Omental fat pad (tissue), 4 donors: ENCODE measurements around the gene SSH2. TPM values are rescaled to one million over a fixed set of nuclear protein-coding genes. Genes with fewer than 3 reads are reported as not detected.

Source experiments
- ATAC-seq: fragments of 150-250 bp; one replicate; pipeline ENCODE4 v1.9.1; 2016; ENCODE audit warnings: mild to moderate bottlenecking, moderate library complexity; ENCODE audit not compliant: low FRiP score
- DNase-seq: peaks from one replicate; pipeline ENCODE4 v3.0.0-alpha.2; 2019; ENCODE audit warnings: low spot score
- CTCF ChIP-seq, 3 donors: fragments of 450-650 bp; IDR thresholded peaks; one replicate each; pipeline ENCODE4 v1.5.1; 2016 to 2017; ENCODE audit warnings: antibody characterized with exemption in 3 of 3, mild to moderate bottlenecking in 3 of 3, moderate library complexity in 2 of 3
- total RNA-seq, 4 donors: library from RNA; depleted of rRNA; stranded (reverse); fragments of >200 nt; gene quantifications; one replicate each; pipeline ENCODE4 v1.1.0, GENCODE V29; 2016

The SSH2 gene
- total RNA-seq, 4 donors from 2014 or later, result 25.1 to 88.0 (median 35.8) TPM

GRCh38 chr17:29586676-29587469 is 343.2 kb downstream of the SSH2 start:
- DNase-seq (no peak), ATAC-seq (no peak)
- no peak for TF ChIP-seq CTCF (IDR thresholded peaks at IDR 0.05)

- DNase-seq (no peak), ATAC-seq (no peak)
- TF ChIP-seq CTCF (IDR thresholded peaks at IDR 0.05), result no peak
These were observed 344.8 kb downstream of the SSH2 start for GRCh38 chr17:29585080-29585751.

GRCh38 chr17:29584452-29585079 is 345.5 kb downstream of the SSH2 start:
- ATAC-seq, result no peak

GRCh38 chr17:29583324-29584248 is 346.4 kb downstream of the SSH2 start:
- no peak for ATAC-seq
- TF ChIP-seq CTCF (IDR thresholded peaks at IDR 0.05), result no peak
- no peak for DNase-seq

More at GRCh38 chr17:29584452-29585079, 345.5 kb downstream of the SSH2 start:
- DNase-seq, result no peak
- no peak for TF ChIP-seq CTCF (IDR thresholded peaks at IDR 0.05)

- DNase-seq, result no peak
- TF ChIP-seq CTCF (IDR thresholded peaks at IDR 0.05), result no peak
- no peak for ATAC-seq
These were observed 347.3 kb downstream of the SSH2 start for GRCh38 chr17:29582772-29583171.

- TF ChIP-seq CTCF (IDR thresholded peaks at IDR 0.05), result no peak
- ATAC-seq (no peak), DNase-seq (no peak)
These were observed 347.7 kb downstream of the SSH2 start for GRCh38 chr17:29582254-29582765.
